Measurements from ENCODE around the gene ANKH. TPM values are rescaled to one million over a fixed set of nuclear protein-coding genes. Genes with fewer than 3 reads are reported as not detected.

ANKH gene
- total RNA-seq, 4 donors from 2014 or later, result 33.4 to 49.4 (median 38.0) TPM

GRCh38 chr5:14831006-14831338, 40.6 kb downstream of the ANKH start:
- intact Hi-C loops (cut with DNase I), result no loop called here
- TF ChIP-seq EP300 (IDR thresholded peaks at IDR 0.05), result no peak
- no peak for TF ChIP-seq CTCF (IDR thresholded peaks at IDR 0.05)
- TF ChIP-seq POLR2A (IDR thresholded peaks at IDR 0.05; ENCODE audit: low read depth), result no peak
- no peak for TF ChIP-seq POLR2AphosphoS5 (IDR thresholded peaks at IDR 0.05)
- H3K4me1 ChIP-seq, result peaks cover 0 to 24% (median 12%) of the 10 kb centered on the region in 4 donors
- H3K9me3 ChIP-seq, result no peaks in the 10 kb centered on the region
- H3K27me3 ChIP-seq, result no peaks in the 10 kb centered on the region
- 93% methylated on average over 2 of the region's 2 CpGs for WGBS
- H3K4me3 ChIP-seq, result no peak overlapping the region
- no peaks in the 10 kb centered on the region for H3K36me3 ChIP-seq
- DNase-seq (ENCODE audit: extremely low spot score), result no peak
- H3K27ac ChIP-seq (replicated peaks in 1 of 4), result no peak overlapping the region

- no peaks in the 10 kb centered on the region for H3K27me3 ChIP-seq
These were observed 41.2 kb downstream of the ANKH start for GRCh38 chr5:14830210-14831005.

GRCh38 chr5:14829396-14829795, 42.2 kb downstream of the ANKH start:
- Histone ChIP-seq H3K9me3 (no peaks in the 10 kb centered on the region), H3K27ac (replicated peaks in 1 of 4) (no peak overlapping the region), H3K27me3 (no peaks in the 10 kb centered on the region), H3K36me3 (no peaks in the 10 kb centered on the region), H3K4me1 (peaks cover 6 to 26% (median 16%) of the 10 kb centered on the region in 4 donors), H3K4me3 (no peak overlapping the region)
- TF ChIP-seq POLR2A (IDR thresholded peaks at IDR 0.05; ENCODE audit: low read depth) (no peak), POLR2AphosphoS5 (IDR thresholded peaks at IDR 0.05) (no peak), EP300 (IDR thresholded peaks at IDR 0.05) (no peak), CTCF (IDR thresholded peaks at IDR 0.05) (no peak)
- DNase-seq (ENCODE audit: extremely low spot score), result no peak
- 75% methylated on average over 3 of the region's 3 CpGs for WGBS
- intact Hi-C loops (cut with DNase I), result no loop called here

More at GRCh38 chr5:14830210-14831005, 41.2 kb downstream of the ANKH start:
- Histone ChIP-seq H3K27ac (replicated peaks in 1 of 4) (no peak overlapping the region), H3K9me3 (no peaks in the 10 kb centered on the region), H3K4me3 (no peak overlapping the region), H3K4me1 (peaks cover 0 to 24% (median 12%) of the 10 kb centered on the region in 4 donors), H3K36me3 (no peaks in the 10 kb centered on the region)
- no peak for TF ChIP-seq POLR2AphosphoS5 (IDR thresholded peaks at IDR 0.05)
- no peak for TF ChIP-seq POLR2A (IDR thresholded peaks at IDR 0.05; ENCODE audit: low read depth)
- TF ChIP-seq CTCF (IDR thresholded peaks at IDR 0.05), result no peak
- no peak for TF ChIP-seq EP300 (IDR thresholded peaks at IDR 0.05)
- DNase-seq (ENCODE audit: extremely low spot score), result no peak
- intact Hi-C loops (cut with DNase I), result no loop called here
- 91% methylated on average over 12 of the region's 12 CpGs for WGBS

- intact Hi-C loops (cut with DNase I), result no loop called here
These were observed 44.9 kb downstream of the ANKH start for GRCh38 chr5:14826714-14827113.

More at GRCh38 chr5:14826714-14827113, 44.9 kb downstream of the ANKH start:
- 83% methylated on average over 4 of the region's 4 CpGs for WGBS
- no peaks in the 10 kb centered on the region for H3K36me3 ChIP-seq
- H3K27ac ChIP-seq (replicated peaks in 1 of 4), result no peak overlapping the region
- TF ChIP-seq POLR2A (IDR thresholded peaks at IDR 0.05; ENCODE audit: low read depth) (no peak), EP300 (IDR thresholded peaks at IDR 0.05) (no peak), CTCF (IDR thresholded peaks at IDR 0.05) (no peak), POLR2AphosphoS5 (IDR thresholded peaks at IDR 0.05) (no peak)
- peaks cover 10 to 27% (median 19%) of the 10 kb centered on the region in 4 donors for H3K4me1 ChIP-seq
- no peaks in the 10 kb centered on the region for H3K27me3 ChIP-seq
- DNase-seq (ENCODE audit: extremely low spot score), result no peak
- H3K9me3 ChIP-seq, result no peaks in the 10 kb centered on the region
- H3K4me3 ChIP-seq, result no peak overlapping the region
